Endothelial cell of umbilical vein (primary cell): Measurements from ENCODE around the gene PHF23.

Source experiments
- CTCF ChIP-seq, 2 donors: IDR thresholded peaks; 1 replicate in 1 of 2; 2 replicates in 1 of 2; pipeline ENCODE4 v1.5.1; 2011; ENCODE audit warnings: low read length in 2 of 2, mild to moderate bottlenecking in 2 of 2, moderate library complexity in 2 of 2, control low read depth in 1 of 2, inconsistent platforms in 1 of 2, low read depth in 1 of 2; ENCODE audit not compliant: insufficient read depth in 1 of 2; ENCODE audit errors: extremely low read depth in 1 of 2
- EZH2 ChIP-seq: IDR thresholded peaks from 2 replicates; pipeline ENCODE4 v1.6.1; 2012; ENCODE audit warnings: borderline replicate concordance, low read depth, mild to moderate bottlenecking, moderate library complexity, low read length, inconsistent platforms; ENCODE audit not compliant: severe bottlenecking
- GATA2 ChIP-seq: IDR thresholded peaks from 2 replicates; pipeline ENCODE4 v1.7.0; 2011; ENCODE audit warnings: low read depth, mild to moderate bottlenecking, moderate library complexity, mixed read lengths, low read length; ENCODE audit not compliant: insufficient read length, insufficient read depth
- MAX ChIP-seq: IDR thresholded peaks from 2 replicates; pipeline ENCODE4 v1.6.1; 2011; ENCODE audit not compliant: insufficient read depth, insufficient read length
- POLR2A ChIP-seq: IDR thresholded peaks from 2 replicates; pipeline ENCODE4 v1.6.1; 2012; ENCODE audit warnings: low read depth, mild to moderate bottlenecking, control low read depth, low read length
- POLR2AphosphoS5 ChIP-seq: IDR thresholded peaks from 2 replicates; pipeline ENCODE4 v1.6.1; 2012; ENCODE audit warnings: low read depth, mild to moderate bottlenecking, control low read depth, low read length, moderate library complexity; ENCODE audit not compliant: insufficient read depth

- TF ChIP-seq CTCF (IDR thresholded peaks at IDR 0.05; ENCODE audit: extremely low read depth in 1 of 2, insufficient read depth in 1 of 2, low read depth in 1 of 2, low read length in 2 of 2), result no peak
- TF ChIP-seq POLR2A, result no peak
- TF ChIP-seq GATA2, result no peak
- no peak for TF ChIP-seq POLR2AphosphoS5
- TF ChIP-seq EZH2, result no peak
- TF ChIP-seq MAX, result no peak
Measured at GRCh38 chr17:7253082-7253481, 13.8 kb upstream of the PHF23 start.
